ENCODE measurements around the gene GIMAP4. TPM values are rescaled to one million over a fixed set of nuclear protein-coding genes. Genes with fewer than 3 reads are reported as not detected.
"Not testable (repeated sequence)": the region's sequence is repeated elsewhere in the genome, so short reads cannot be mapped to it uniquely, and the experiment has no call there.

The GIMAP4 gene
- total RNA-seq, 1 donor from 2014 or later, result not detected

DNA sequence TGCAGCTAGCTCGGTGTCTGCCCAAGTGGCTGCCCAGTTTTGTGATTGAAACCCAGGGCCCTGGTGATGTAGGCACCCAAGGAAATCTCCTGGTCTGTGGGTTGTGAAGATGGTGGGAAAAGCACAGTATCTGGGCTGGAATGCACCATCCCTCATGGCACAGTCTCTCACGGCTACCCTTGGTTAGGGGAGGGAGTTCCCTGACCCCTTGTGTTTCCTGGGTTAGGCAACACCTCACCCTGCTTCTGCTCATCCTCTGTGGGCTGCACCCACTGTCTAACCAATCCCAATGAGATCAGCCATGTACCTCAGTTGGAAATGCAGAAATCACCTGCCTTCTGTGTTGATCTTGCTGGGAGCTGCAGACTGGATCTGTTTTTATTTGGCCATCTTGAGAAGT, 27.6 kb downstream of the GIMAP4 start:
- Mint-ChIP-seq H3K4me3 (ENCODE audit: unreplicated experiment) (no peak overlapping the region), H3K27me3 (ENCODE audit: low read depth) (no peaks in the 10 kb centered on the region), H3K36me3 (ENCODE audit: low read depth) (no peaks in the 10 kb centered on the region), H3K27ac (ENCODE audit: unreplicated experiment) (no peak overlapping the region), H3K9me3 (ENCODE audit: low read depth) (peaks cover 66% of the 10 kb centered on the region), H3K4me1 (ENCODE audit: low read depth) (no peaks in the 10 kb centered on the region)
- TF ChIP-seq, protein P1, sequence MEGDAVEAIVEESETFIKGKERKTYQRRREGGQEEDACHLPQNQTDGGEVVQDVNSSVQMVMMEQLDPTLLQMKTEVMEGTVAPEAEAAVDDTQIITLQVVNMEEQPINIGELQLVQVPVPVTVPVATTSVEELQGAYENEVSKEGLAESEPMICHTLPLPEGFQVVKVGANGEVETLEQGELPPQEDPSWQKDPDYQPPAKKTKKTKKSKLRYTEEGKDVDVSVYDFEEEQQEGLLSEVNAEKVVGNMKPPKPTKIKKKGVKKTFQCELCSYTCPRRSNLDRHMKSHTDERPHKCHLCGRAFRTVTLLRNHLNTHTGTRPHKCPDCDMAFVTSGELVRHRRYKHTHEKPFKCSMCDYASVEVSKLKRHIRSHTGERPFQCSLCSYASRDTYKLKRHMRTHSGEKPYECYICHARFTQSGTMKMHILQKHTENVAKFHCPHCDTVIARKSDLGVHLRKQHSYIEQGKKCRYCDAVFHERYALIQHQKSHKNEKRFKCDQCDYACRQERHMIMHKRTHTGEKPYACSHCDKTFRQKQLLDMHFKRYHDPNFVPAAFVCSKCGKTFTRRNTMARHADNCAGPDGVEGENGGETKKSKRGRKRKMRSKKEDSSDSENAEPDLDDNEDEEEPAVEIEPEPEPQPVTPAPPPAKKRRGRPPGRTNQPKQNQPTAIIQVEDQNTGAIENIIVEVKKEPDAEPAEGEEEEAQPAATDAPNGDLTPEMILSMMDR (IDR thresholded peaks at IDR 0.05), result no peak
- no peak for DNase-seq (ENCODE audit: low spot score)

- Mint-ChIP-seq H3K4me3 (ENCODE audit: unreplicated experiment) (no peak overlapping the region), H3K9me3 (ENCODE audit: low read depth) (peaks cover 70% of the 10 kb centered on the region), H3K27ac (ENCODE audit: unreplicated experiment) (no peak overlapping the region), H3K4me1 (ENCODE audit: low read depth) (no peaks in the 10 kb centered on the region), H3K36me3 (ENCODE audit: low read depth) (no peaks in the 10 kb centered on the region), H3K27me3 (ENCODE audit: low read depth) (no peaks in the 10 kb centered on the region)
- TF ChIP-seq, protein P1 (IDR thresholded peaks at IDR 0.05), result no peak
- no peak for DNase-seq (ENCODE audit: low spot score)
Observed at GRCh38 chr7:150595361-150595760, 28.2 kb downstream of the GIMAP4 start.

DNA sequence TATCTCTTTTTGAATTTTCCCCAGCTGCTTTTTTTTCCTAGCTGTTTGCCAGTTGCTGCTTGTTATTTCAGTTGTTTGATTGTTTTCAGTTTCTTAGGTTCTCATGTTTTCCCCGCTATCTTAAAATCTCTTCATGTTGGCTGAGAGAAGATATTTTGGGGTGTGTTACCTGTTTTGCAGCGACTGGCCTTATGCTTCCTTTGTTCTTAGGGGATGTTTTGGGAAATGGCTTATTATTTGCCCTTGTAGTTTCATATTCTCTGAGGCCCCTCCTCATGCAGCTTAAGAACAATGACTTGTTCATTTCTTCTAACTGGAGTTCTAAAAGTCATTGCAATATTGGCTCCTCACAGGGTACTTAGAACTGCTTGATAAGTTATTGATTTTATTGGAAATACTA, 36.4 kb downstream of the GIMAP4 start:
- not testable (repeated sequence) for H3K36me3 Mint-ChIP-seq (ENCODE audit: low read depth); H3K27ac Mint-ChIP-seq (ENCODE audit: unreplicated experiment); H3K27me3 Mint-ChIP-seq (ENCODE audit: low read depth); H3K4me3 Mint-ChIP-seq (ENCODE audit: unreplicated experiment); H3K4me1 Mint-ChIP-seq (ENCODE audit: low read depth); DNase-seq (ENCODE audit: low spot score)
- peaks cover 23% of the 10 kb centered on the region for H3K9me3 Mint-ChIP-seq (ENCODE audit: low read depth)

GRCh38 chr7:150610233-150610632, 43.0 kb downstream of the GIMAP4 start:
- Mint-ChIP-seq H3K4me3 (ENCODE audit: unreplicated experiment) (no peak overlapping the region), H3K27ac (ENCODE audit: unreplicated experiment) (no peak overlapping the region), H3K9me3 (ENCODE audit: low read depth) (peaks cover 10% of the 10 kb centered on the region), H3K27me3 (ENCODE audit: low read depth) (no peaks in the 10 kb centered on the region), H3K36me3 (ENCODE audit: low read depth) (no peaks in the 10 kb centered on the region), H3K4me1 (ENCODE audit: low read depth) (no peaks in the 10 kb centered on the region)
- DNase-seq (ENCODE audit: low spot score), result no peak
- TF ChIP-seq, protein P1 (IDR thresholded peaks at IDR 0.05), result no peak

- Mint-ChIP-seq H3K36me3 (ENCODE audit: low read depth) (no peaks in the 10 kb centered on the region), H3K4me1 (ENCODE audit: low read depth) (no peaks in the 10 kb centered on the region), H3K27me3 (ENCODE audit: low read depth) (no peaks in the 10 kb centered on the region), H3K27ac (ENCODE audit: unreplicated experiment) (no peak overlapping the region), H3K4me3 (ENCODE audit: unreplicated experiment) (no peak overlapping the region), H3K9me3 (ENCODE audit: low read depth) (peaks cover 13% of the 10 kb centered on the region)
- TF ChIP-seq, protein P1 (IDR thresholded peaks at IDR 0.05), result no peak
- no peak for DNase-seq (ENCODE audit: low spot score)
Observed at GRCh38 chr7:150612925-150613324, 45.7 kb downstream of the GIMAP4 start.

GRCh38 chr7:150613880-150614279, 46.7 kb downstream of the GIMAP4 start:
- Mint-ChIP-seq H3K27me3 (ENCODE audit: low read depth) (no peaks in the 10 kb centered on the region), H3K4me1 (ENCODE audit: low read depth) (no peaks in the 10 kb centered on the region), H3K9me3 (ENCODE audit: low read depth) (peaks cover 19% of the 10 kb centered on the region), H3K36me3 (ENCODE audit: low read depth) (no peaks in the 10 kb centered on the region), H3K27ac (ENCODE audit: unreplicated experiment) (no peak overlapping the region), H3K4me3 (ENCODE audit: unreplicated experiment) (no peak overlapping the region)
- TF ChIP-seq, protein P1 (IDR thresholded peaks at IDR 0.05), result no peak
- DNase-seq (ENCODE audit: low spot score), result no peak

GRCh38 chr7:150614426-150614825, 47.2 kb downstream of the GIMAP4 start:
- H3K27me3 Mint-ChIP-seq (ENCODE audit: low read depth), result not testable (repeated sequence)

GRCh38 chr7:150615221-150615755, 48.1 kb downstream of the GIMAP4 start:
- H3K4me1 Mint-ChIP-seq (ENCODE audit: low read depth); H3K27ac Mint-ChIP-seq (ENCODE audit: unreplicated experiment); H3K4me3 Mint-ChIP-seq (ENCODE audit: unreplicated experiment); DNase-seq (ENCODE audit: low spot score); H3K36me3 Mint-ChIP-seq (ENCODE audit: low read depth); H3K27me3 Mint-ChIP-seq (ENCODE audit: low read depth): not testable (repeated sequence)
- peaks cover 19% of the 10 kb centered on the region for H3K9me3 Mint-ChIP-seq (ENCODE audit: low read depth)

More at GRCh38 chr7:150614426-150614825, 47.2 kb downstream of the GIMAP4 start:
- not testable (repeated sequence) for H3K36me3 Mint-ChIP-seq (ENCODE audit: low read depth); DNase-seq (ENCODE audit: low spot score); H3K4me1 Mint-ChIP-seq (ENCODE audit: low read depth); H3K4me3 Mint-ChIP-seq (ENCODE audit: unreplicated experiment); H3K27ac Mint-ChIP-seq (ENCODE audit: unreplicated experiment)
- peaks cover 19% of the 10 kb centered on the region for H3K9me3 Mint-ChIP-seq (ENCODE audit: low read depth)

Data from chondrocyte (in vitro differentiated cells).